Left ventricle myocardium superior (tissue), 1 donor: ENCODE data around the gene RHBDD3. TPM values are rescaled to one million over a fixed set of nuclear protein-coding genes. Genes with fewer than 3 reads are reported as not detected.
"Not testable (repeated sequence)": the region's sequence is repeated elsewhere in the genome, so short reads cannot be mapped to it uniquely, and the experiment has no call there.

Source experiments
- ATAC-seq: fragments of 200-7000 bp; cut with Tn5 transposase; one replicate; pipeline ENCODE4 v1.9.1; 2020; ENCODE audit warnings: mild to moderate bottlenecking, moderate library complexity
- DNase-seq: peaks from one replicate; pipeline ENCODE4 v3.0.0-alpha.2; 2020
- intact Hi-C: fragments of 100-400 bp; cut with micrococcal nuclease; formaldehyde crosslinking; loops from one replicate; pipeline ENCODE4 v1.11.0; 2022
- total RNA-seq: library from RNA; stranded (reverse); fragmentation: NEBNext Ultra II Directional; extraction: Animal tissue kit (Norgen Biotek cat#: 25700); gene quantifications from one replicate; pipeline ENCODE4 v1.2.1, GENCODE V29; 2021
- donor health status: DM: no; HTN: yes; CAD: no; lungs with severe emphysema.

RHBDD3 gene
- total RNA-seq, 1 donor from 2014 or later: 16.6 TPM

DNA sequence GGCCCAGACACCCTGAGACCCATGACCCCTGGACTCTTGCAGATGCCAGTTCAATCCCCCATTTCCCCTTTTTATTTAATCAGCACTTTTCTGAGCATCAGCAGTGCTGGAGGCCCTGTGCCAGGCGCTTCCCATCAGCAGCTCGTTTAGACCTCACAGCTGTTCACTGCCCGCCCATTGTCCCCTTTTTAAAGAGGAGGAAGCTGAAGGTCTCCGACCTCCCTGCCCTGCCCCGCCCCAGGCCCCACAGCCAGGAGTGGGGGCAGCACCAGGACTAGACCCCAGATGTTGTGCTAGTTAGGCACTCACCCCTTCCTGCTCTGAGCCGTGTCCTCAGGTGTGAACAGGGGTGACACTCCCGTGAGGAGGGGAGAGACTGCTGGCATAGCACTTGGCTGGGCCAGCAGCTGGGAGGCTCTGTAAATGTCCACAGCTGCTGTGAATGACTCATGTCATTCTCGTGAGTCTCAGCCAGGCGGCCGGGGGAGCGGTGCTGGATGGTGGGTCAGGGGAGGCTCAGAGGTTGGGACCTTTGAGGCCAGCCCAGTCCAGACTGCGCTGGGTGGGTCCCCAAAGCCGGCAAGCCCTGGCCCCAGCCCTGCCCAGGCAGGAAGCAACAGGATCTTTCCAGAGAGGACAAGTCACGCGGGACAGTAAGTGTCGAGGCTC lies 42.2 kb downstream of the RHBDD3 start:
- ATAC-seq: peak; percentile 90
- intact Hi-C loops: no loop called here
- peak; percentile 79 for DNase-seq

DNA sequence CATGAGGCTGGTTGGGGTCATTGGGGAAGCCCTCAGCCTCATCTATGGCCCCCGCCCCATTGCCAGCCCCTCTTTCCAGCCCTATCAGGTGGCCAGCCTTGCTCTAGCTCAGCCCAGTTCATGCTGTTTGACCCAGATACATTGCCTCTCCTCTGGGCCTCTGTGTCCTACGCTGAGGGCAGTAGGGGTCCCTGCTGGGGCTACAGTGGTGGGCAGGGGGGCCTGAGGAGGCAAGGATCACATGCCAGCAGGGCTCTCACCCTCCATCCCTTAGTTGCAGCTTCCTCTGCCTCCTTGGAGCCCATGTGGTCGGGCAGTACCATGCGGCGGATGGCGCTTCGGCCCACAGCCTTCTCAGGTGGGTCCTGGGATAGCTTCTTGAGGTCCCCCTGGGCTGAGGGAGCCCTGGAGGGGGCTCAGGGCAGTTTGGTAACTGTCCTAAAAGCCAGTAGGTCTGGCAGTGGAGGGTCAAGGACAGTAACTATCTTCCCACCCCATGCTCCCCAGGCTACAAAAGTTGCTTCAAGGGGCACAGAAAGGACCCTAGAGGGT lies 42.8 kb downstream of the RHBDD3 start:
- intact Hi-C loops: no loop called here
- ATAC-seq (no peak), DNase-seq (peak; percentile 24)

DNA sequence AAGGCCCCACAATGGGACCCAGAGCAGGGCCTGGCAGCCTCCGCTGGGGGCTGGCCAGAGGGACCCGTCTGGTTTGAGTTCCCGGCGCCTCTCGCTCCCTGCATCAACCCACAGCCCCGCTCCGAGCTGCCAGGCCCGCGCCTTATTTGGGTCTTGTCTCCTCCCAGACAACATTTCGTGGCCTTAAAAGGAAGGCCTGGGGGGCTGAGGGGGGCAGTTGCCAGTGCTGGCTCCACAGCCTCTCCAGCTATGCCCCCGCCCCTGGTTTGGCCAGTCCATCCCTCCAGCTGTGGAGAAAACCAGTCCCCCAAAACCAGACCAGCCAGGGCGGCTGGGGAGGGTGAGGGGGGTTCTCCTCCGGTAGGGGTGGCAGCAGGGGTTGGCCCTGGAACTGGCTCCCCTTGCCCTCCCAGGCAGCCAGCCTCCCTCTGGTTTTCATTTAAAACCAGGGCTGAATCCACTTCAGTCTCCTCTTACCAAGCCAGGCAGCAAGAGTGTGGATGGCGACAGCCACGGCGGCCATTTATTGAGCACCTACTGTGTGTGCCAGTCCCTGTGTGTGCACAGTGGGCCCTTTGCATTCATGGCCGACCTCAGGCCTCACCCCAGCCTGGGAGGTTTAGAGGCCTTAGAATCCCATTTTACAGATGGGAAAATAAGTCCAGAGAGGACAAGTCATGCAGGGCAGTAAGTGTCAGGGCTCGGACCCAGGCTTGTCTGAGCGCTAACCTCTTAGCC lies 43.5 kb downstream of the RHBDD3 start:
- no peak for ATAC-seq
- DNase-seq: peak; percentile 43
- intact Hi-C loops: no loop called here

DNA sequence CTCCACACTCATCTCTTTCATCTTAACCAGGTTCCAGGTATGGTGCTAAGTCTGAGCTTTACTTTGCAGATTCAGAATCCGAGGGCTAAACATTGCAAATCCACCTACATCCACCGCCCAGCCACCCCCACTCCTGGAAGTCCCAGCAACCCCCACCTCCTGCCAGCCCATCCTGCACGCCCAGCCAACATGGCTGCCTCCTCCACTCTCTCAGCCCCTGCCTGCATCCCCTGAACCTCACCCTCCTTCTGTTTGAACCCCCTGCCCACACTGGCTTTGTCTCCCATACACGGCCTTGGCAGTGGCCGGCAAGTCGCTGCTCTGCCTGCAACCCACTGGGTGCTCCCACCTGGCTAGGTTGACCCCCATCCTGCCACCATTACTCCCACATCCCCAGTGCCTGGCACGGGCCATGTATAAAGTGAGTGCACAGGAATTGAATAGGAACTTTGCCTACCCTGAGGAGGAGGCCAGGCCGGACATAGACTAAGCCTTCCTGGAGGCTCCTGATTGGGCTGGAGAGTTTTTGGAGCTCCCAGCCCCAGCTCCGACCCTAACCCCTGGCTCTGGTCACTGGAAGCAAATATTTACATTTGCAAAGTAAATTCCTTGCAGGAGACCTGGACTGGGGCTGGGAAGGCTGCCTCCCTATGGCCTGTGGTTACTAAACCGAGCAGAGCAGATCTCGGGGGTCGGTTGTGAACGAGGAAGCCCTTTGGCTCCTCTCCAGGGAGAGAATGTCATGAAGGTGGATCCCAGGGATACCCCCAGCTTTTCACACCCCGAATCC lies 47.7 kb downstream of the RHBDD3 start:
- intact Hi-C loops: no loop called here
- DNase-seq (no peak), ATAC-seq (no peak)

DNA sequence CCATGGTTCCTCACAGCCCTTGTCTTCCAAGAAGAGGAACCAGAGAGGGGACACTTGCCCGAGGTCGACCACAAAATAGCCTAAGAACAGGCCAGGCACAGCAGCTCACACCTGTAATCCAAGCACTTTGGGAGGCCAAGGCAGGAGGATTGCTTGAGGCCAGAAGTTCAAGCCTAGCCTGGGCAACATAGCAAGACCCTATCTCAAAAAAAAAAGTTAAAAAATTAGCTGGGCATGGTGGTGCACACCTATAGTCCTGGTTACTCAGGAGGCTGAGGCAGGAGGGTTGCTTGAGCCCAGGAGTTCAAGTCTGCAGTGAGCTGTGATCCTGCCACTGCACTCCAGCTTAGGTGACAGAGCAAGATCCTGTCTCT lies 48.4 kb downstream of the RHBDD3 start:
- intact Hi-C loops: not testable (repeated sequence)
- peak; percentile 3 for DNase-seq

DNA sequence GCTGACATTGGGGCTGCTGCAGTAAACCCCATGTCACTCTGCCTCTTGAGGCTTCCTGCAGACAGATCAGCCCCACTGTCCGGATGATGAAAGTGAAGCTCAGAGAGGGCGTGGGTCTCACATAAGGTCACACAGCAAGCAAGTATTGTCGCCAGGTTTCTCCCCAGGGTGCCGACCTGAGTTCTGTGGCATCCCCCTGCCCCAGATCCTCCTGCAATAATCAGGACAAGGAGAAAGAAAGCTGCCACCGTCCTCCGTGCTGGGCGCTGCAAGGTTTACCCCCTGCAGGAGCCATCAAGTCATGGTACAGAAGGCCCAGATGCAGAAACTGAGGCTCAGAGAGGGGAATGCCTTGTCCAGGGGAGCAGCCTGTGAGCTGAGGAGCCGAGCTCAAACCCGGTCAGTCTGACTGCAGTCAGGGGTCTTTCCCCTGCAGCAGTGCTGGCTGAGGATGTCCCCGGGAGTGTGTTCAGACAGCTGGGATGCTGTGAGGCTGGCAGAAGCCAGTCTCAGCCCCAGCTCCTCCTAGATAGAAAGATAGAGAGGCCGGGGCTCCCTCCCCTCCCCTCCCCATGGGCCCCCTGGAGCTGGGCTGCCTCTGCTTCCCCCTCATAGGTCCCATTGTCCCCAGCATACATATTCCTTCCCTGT lies 48.9 kb downstream of the RHBDD3 start:
- no peak for ATAC-seq
- DNase-seq: peak; percentile 21
- intact Hi-C loops: no loop called here

More for the DNA sequence above, 48.4 kb downstream of the RHBDD3 start:
- ATAC-seq: not testable (repeated sequence)

DNA sequence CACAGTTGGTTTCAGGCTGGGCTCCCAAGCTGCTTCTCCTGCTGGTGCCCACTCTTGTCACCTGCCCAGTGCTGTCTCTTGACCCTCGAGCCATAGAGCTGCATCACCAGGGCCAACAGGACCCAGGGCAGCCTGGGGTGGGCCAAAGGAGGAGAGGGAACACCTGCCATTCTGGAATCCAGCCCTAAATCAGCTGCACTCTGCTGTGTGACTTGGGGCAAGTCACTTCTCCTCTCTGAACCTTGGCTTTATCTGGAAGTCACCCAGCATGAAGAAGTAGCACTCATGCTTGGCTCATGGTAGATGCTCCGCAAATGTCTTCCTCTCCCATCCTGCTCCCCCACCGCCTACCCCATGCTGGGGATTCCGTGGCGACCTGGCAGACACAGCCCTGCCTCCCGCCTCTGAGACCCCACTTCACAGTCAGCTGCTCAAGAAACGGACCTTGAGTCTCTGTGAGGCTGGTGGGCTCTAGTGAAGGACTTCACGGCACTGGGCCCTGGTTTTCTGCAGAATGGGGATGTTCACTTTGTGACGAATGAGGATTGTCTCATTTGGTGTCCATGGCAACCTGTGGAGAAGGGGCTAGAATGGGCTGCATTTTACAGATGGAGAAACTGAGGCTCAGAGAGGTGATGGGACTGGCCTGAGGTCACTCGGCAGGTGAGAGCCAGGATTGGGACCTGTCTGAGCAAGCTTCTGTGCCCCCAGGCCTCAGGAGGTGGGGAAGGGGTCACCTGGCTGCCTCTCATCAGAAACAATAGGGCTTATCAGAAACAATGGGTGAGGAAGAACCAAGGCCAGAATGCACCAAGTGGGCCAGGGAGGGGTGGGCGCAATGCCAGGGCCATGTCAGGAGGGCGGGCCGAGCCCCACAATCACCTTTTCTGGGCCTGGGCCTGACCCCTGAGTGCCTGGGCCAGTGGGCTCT lies 49.7 kb downstream of the RHBDD3 start:
- DNase-seq: peak; percentile 25
- ATAC-seq: no peak
- intact Hi-C loops: no loop called here

DNA sequence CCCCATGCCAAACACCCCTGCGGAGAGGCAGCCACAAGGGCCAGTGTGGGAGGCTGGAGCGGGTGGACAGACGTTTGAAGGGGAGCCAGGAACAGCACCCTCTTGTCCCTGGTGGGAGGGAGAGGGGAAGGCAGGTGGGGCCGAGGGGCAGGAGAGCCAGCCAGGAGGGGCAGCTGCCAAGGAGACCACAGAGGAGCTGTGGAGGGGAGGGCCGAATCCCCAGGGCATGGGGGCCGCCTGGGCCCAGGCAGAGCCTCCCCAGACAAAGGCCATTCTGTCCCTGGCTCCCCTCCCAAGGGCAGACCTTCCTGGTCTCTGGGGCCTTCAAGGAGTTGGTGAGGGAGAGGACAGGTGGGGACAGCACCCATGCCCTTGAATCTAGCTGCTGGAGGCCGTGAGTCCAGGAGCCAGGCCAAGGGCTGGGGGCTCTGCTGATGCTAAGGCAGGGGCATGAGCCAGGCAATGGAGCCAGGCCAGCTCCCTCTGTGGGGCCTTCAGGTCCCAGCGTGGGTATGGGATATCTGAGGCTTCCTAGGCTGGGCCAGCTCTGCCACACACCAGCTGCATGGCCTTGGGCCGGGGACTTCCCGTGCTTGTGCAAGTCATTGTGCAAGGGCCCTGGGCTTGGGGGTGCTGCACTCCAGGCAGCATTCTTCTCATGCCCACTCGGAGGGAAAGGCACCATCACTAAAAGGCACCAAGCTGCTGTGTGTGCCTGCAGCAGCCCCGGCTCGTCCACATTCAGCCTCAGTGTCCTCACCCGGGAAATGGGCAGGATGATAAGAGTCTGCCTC lies 50.7 kb downstream of the RHBDD3 start:
- intact Hi-C loops: no loop called here
- peak; percentile 36 for ATAC-seq
- DNase-seq: peak; percentile 19

DNA sequence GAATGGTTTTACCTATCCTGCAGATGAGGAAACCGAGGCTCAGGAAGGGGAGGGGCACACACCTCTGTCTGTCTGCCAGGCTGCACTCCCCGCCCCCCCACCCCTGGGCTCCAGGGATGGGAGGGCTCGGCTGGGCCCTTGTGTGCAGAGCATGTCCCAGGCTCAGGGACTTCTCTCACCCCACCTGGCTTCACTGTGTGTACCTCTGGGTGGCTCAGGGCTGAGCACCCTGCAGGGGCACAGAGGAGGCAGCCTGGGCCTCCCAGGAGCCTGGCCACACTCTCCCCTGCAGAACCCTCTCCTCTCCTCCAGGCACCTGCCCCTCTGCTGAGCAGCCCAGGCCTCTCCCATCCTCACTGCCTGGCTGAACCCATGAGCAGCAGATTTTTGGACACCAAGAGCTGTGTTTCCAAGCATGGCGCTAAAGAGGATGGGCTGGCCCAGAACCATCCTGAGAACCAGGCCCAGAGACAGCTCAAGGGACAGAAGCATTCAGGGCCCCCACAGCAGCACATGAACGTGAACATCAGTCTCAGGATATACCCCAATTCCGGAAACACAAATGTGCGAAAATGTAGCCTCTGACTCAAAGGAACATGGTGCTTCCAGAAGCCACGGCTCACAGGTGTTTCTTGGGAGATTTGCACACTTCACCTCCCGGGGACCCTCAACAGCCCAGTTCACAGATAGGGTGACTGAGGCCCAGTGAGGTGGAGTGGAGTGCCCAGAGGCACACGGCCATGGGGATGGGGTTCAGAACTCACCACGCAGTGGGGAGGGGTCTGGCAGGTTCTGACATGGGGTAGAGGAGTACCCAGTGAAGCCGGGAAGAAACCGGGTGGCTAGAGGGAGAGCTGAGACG lies 51.5 kb downstream of the RHBDD3 start:
- DNase-seq (no peak), ATAC-seq (no peak)
- intact Hi-C loops: no loop called here

DNA sequence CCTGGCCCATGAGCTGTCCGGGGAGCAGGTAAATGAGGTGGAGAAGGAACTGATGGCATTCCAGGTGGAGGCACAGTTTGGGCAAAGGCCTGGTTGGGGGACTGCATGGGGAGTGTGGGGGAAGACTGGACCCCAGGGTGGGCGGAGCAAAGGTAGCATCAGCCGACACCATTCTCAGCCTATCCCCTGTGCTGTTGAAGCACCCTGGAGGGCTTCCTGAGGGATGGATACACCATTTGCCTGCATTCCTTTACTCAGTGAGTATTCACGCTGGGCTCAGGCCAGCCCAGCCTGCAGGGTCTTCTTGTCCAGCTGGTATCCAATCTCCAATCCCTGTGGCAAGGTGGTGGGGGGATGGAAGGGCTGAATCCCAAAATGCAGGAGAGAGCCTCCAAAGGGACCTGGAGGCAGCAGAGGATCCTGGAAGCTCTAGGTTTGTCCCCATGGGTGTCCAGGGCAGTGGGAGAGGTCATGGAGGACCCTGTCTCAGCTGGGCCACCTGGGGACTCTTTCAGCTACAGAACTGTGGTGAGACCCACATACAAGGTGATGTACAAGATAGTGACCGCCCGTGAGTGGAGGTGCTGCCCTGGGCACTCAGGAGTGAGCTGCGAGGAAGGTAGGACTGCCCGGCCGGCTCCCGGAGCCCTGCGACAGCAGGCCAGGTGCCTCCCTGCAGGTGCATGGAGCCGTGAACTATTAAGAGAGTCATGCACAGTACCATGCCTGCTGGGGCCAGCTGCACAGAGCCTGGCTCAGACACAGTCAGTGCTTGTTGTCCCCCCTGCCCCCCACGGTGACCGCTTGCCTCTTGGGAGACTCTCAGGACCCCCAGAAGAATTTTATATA lies 52.5 kb downstream of the RHBDD3 start:
- intact Hi-C loops: no loop called here
- no peak for DNase-seq
- ATAC-seq: no peak

DNA sequence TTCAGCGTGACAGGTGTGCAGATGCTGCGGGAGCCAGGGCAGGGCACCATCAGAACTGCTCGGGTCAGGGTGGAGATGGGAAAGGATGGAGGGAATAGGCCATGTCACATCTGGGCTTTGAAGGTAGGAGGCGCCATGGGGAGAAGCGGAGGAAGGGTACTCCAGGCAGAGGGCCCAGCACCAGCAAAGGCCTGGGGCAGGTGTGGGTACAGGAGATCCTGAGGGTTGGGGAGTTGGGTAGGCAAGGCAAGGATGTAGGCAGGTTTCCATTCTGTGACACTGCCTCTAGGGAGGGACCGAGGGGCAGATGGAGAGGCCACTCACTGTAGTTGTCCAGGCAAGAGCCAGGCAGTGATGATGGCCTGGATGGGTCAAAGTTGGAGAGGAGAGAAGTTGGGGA lies 53.5 kb downstream of the RHBDD3 start:
- peak; percentile 3 for DNase-seq
- ATAC-seq: no peak
- intact Hi-C loops: no loop called here

DNA sequence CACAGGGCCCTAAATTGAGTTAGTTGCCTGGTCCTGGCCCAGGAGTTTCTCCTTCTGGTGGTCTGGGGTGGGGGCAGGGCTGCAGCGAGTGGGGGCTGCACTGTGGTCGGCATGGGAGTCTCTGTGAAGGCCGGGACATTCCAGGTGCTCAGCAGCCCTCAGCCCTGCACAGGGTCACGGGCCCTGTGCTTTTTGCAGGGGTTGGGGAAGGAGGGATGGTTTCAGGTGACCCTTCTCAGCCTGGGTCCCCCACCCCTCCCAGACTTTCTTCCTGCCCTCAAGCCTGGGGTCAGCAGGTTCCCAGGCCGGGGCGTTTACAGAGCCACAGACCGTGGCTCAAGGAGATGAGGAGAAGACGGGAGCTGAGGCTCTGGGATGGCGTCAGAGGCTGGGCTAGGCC lies 54.3 kb downstream of the RHBDD3 start:
- intact Hi-C loops: no loop called here
- ATAC-seq: no peak
- DNase-seq: no peak

DNA sequence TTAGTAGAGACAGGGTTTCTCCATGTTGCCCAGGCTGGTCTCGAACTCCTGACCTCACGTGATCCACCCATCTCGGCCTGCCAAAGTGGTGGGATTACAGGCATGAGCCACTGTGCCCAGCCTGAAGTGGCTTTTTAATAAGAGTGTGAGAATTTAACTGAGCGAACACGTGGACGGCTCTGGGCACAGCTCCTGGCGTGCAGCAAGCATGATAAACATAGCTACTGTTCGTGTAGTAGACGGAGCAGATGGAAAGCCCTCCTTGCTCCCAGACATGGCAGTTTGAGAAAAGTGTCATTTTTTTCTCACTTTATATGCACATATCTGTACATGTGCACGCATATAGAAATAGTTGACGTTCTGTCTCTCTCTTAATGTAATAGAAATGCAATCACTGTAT lies 55.0 kb downstream of the RHBDD3 start:
- ATAC-seq (peak; percentile 53), DNase-seq (no peak)
- intact Hi-C loops: no loop called here

DNA sequence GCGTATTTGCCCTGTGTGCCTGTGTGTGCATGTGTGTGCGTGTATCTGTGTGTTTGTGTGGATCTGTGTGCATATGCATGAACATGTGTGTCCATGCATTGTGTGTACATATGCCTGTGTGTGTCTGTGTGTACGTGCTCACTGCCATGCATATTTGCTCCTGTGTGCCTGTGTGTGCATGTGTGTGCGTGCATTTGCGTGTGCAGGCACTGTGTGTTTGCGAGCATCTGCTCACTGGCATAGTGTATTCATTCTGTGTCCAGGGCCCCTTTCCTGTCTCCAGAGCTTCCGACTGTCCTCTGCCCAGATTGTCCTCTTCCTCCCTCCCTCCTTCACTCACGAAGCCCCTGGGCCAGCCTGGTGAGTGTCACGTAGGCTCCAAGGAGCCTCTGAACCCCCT lies 56.3 kb downstream of the RHBDD3 start:
- no peak for ATAC-seq
- intact Hi-C loops: no loop called here
- no peak for DNase-seq

DNA sequence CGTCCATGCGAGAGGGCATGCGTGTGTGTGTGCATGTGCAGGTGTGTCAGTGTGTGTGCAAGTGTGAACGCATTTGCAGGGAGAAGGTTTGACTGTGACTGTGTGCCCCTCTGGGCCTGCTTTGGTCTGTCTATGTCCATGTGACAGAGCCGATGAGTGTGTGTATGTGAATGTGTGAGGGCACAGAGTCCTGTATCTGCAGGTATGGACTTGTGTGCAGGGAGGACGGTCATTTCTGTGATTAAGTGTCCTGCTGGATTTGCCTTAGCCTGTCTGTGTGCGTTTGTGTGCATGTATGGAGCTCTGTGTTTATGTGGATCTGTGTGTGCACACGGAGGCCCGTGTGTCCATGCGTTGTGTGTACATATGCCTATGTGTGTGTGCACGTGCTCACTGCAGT lies 56.7 kb downstream of the RHBDD3 start:
- intact Hi-C loops: no loop called here
- no peak for ATAC-seq
- no peak for DNase-seq
